GM21447 (cell line): ENCODE measurements around the gene SMKR1.
"Not testable (repeated sequence)": the region's sequence is repeated elsewhere in the genome, so short reads cannot be mapped to it uniquely, and the experiment has no call there.

ENCODE experiments used
- ATAC-seq: cut with Tn5 transposase; IDR thresholded peaks from one replicate; pipeline ENCODE4 v1.9.1; 2021; ENCODE audit not compliant: unreplicated experiment

Gene SMKR1

GRCh38 chr7:129501760-129502707, at the start of gene SMKR1:
Gene SMKR1, plus strand, starts transcription at chr7:129502531. Its CDS starts 294 bp downstream, at chr7:129502825.
- ATAC-seq: peak; percentile 74

- no peak for ATAC-seq
Measured at GRCh38 chr7:129452589-129453231, 49.6 kb upstream of the SMKR1 start.

- no peak for ATAC-seq
Measured at GRCh38 chr7:129453510-129454248, 48.7 kb upstream of the SMKR1 start.

- no peak for ATAC-seq
Measured at GRCh38 chr7:129454249-129454551, 48.1 kb upstream of the SMKR1 start.

DNA sequence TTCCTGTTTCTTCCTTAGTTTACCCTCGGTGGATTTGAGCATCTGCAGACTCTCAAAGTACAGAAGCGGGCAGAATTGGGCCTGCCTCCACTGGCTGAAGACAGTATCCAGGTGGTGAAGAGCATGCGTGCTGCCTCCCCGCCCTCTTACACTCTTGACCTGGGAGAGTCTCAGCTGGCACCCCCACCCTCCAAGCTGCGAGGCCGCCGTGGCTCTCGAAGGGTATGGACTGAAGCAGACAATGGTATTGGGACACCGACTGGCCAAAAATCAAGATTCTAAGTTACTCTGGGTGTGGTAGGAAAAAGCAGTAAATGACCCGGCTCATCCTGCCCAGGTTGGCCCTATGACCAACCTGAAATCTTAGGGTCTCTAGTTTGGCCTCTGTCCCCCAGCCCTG, 45.9 kb upstream of the SMKR1 start:
- no peak for ATAC-seq

GRCh38 chr7:129457101-129457500, 45.2 kb upstream of the SMKR1 start:
- ATAC-seq: no peak

DNA sequence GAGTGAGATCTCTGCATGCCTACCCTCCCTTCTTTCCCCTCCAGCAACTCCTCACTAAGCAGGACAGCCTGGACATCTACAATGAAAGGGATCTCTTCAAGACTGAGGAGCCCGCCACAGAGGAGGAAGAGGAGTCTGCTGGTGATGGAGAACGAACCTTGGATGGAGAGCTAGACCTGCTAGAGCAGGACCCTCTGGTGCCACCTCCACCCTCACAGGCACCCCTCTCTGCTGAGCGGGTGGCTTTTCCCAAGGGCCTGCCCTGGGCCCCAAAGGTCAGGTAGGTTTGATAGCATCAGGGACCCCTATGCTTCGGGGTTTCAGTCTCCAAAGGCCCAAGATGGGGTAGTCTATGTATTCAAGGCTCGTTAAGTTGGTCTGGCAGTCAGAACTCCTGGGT, 44.2 kb upstream of the SMKR1 start:
- ATAC-seq: no peak

DNA sequence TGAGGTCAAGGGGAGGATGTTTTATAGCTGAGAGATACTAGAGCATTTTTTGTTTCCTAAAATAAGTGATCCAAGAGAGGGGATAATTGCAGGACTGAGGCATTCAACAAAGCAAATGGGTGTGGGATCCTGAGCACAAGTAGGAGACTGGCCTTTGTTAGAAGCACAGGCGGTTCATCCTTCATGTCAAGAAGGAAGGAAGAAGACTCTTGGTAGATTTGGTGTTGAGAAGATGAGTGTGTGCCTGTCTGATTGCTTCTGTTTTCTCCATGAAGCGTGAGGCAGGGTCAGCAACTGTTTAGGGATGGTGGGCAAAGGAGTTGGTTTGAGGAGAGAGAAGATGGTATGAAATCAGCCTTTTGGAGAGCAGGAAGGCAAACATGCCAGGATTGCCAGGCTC, 40.5 kb upstream of the SMKR1 start:
- ATAC-seq: no peak

DNA sequence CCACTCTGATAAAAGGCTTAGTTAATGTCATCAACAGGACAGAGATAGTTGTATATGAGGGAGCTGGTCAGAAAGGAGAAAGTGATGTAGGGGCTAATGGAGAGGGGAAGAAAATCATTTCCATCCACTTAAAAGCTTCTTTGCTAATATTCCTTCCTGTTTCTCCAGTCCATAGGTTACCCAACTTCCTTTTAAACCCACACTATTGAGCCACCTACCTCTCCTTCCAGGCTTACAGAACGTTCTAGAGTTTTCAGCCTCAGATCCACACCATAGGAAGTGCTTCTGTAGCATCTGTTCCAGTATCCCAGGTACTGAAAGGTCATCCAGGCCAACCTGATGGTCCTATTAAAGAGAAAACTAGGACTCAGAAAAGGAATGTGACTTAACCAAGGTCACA, 39.9 kb upstream of the SMKR1 start:
- no peak for ATAC-seq

DNA sequence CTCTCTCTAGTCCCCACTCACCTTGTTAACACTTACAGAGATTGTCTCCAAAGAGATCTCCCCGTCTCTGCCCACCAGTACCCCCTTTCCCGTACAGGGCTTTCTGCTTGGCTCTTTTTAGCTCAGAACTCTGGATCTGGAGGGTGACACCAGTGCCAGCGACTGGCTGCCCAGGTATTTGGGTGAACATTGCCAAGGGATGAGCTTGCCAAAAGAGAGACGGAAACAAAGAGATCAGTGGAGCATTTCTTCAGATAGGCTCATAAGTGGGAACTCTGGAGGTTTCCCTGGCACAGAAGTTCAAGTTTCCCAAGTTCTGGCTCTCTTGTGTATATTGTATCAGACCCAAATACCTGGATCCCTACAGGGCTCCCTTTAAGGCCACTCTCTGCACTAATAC, 38.1 kb upstream of the SMKR1 start:
- ATAC-seq: no peak

- ATAC-seq: no peak
Measured at GRCh38 chr7:129465080-129465479, 37.3 kb upstream of the SMKR1 start.

GRCh38 chr7:129466796-129467195, 35.5 kb upstream of the SMKR1 start:
- no peak for ATAC-seq

DNA sequence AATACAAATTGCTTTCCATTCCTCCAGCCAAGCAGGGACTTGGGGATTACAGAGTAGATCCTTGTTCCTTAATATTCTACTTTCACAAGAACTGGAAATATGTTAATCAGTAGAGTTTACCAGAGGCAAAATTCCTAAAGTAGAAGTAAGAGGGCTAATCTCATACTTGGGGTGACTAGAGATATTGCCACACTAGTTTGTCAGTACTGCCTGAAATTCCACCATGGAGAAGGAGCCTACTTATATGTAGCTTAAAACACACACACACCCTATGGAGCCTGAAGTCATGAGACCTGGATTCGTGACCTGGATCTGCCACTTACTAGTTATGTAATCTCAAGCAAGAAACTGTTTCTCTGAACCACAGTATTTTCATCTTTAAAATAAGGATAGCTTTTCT, 34.2 kb upstream of the SMKR1 start:
- ATAC-seq: no peak

GRCh38 chr7:129468547-129468946, 33.8 kb upstream of the SMKR1 start:
- ATAC-seq: no peak

GRCh38 chr7:129469930-129470329, 32.4 kb upstream of the SMKR1 start:
- no peak for ATAC-seq

DNA sequence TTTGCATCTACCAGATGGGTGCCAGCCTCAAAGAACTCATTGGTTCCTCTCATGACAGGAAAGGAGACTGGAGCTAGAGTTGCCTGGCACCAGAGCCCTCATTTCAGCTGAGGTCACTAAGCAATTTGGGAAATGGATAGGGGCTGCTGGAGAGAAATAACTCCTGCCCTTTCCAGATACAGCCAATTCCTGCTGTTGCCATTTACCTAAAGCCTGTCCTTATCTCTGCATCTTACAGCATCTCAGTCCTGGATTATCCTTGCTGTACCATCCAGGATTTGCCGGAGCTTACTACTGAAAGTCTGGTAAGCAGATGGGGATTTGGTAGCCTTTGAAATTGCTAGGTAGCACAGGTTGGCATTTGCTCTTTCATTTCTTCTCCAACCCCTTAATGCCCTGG, 31.9 kb upstream of the SMKR1 start:
- ATAC-seq: no peak

GRCh38 chr7:129471402-129471827, 30.9 kb upstream of the SMKR1 start:
- no peak for ATAC-seq

DNA sequence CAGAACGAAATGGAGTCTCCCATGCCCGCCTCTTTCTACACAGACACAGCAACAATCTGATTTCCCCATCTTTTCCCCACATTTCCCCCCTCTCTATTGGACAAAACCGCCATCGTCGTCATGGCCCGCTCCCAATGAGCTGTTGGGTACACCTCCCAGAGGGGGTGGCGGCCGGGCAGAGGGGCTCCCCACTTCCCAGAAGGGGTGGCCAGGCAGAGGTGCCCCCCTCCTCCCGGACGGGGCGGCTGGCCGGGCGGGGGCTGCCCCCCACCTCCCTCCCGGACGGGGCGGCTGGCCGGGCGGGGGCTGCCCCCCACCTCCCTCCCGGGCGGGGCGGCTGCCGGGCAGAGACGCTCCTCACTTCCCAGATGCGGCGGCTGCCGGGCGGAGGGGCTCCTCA, 26.4 kb upstream of the SMKR1 start:
- not testable (repeated sequence) for ATAC-seq

- ATAC-seq: not testable (repeated sequence)
Measured at GRCh38 chr7:129476398-129476797, 25.9 kb upstream of the SMKR1 start.

GRCh38 chr7:129479831-129480230, 22.5 kb upstream of the SMKR1 start:
- no peak for ATAC-seq

- no peak for ATAC-seq
Measured at GRCh38 chr7:129480674-129481363, 21.5 kb upstream of the SMKR1 start.
